ENCODE measurements around the gene PEX3.

PEX3 gene

GRCh38 chr6:143539106-143539505 lies 88.5 kb downstream of the PEX3 start:
- no peak for DNase-seq (ENCODE audit: low read depth)

GRCh38 chr6:143539734-143540133 lies 89.1 kb downstream of the PEX3 start:
- DNase-seq (ENCODE audit: low read depth) = no peak

DNA sequence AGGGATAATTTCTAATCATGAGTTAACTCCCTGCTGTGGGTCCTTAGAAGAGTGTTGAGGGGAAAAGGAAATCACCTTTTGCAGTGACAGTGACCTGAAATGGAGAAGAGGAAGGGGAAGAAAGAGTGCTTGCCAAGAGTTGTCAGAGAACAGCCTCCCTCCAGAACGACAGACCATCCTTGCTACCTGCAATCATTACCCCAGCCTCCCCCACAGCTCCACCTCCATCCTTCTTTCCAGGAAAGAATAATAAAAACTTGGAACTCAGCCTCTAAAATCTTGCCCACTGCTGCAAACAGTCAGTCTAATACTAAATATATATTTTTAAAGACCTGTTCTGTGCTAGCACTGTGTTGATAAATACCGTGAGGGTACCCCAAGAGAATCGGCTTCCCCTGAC lies 89.6 kb downstream of the PEX3 start:
- DNase-seq (ENCODE audit: low read depth) = no peak

Data from activated gamma-delta T cell treated with anti-CD3 and anti-CD28 coated beads, Interleukin-2, amount 50 U/mL, for 16 hours (primary cell).